GM21717 (cell line): ENCODE measurements around the gene WTIP.
"Not testable (repeated sequence)": the region's sequence is repeated elsewhere in the genome, so short reads cannot be mapped to it uniquely, and the experiment has no call there.

Source experiments
- ATAC-seq: cut with Tn5 transposase; IDR thresholded peaks from one replicate; pipeline ENCODE4 v1.9.1; 2021; ENCODE audit warnings: mild to moderate bottlenecking, moderate library complexity; ENCODE audit not compliant: unreplicated experiment

Gene WTIP

GRCh38 chr19:34480971-34481841 lies at the start of gene WTIP:
TSS of gene WTIP (plus strand) at chr19:34481758. CDS start at chr19:34481975, 217 bp downstream.
- no peak for ATAC-seq

DNA sequence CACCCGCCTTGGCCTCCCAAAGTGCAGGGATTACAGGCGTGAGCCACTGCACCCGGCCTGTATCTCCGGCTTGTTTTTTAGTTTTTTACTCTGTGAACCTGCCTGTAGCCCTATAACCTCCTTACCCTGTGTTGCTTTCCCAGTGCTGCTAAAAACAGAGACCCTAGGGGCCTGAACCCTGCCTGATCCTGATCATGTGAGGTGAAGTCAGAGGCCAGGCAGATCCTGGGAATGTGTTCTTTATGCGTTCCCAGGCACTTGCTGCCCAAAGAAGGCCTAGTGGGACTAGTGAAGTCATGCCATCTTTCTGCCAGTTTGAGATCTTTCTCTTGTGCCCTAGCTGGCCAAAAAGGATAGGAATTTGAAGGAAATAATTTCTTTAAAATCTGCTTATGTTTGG lies 48.8 kb upstream of the WTIP start:
- ATAC-seq = no peak

GRCh38 chr19:34436716-34437115 lies 44.8 kb upstream of the WTIP start:
- no peak for ATAC-seq

- ATAC-seq = no peak
Measured at GRCh38 chr19:34448191-34448590, 33.4 kb upstream of the WTIP start.

DNA sequence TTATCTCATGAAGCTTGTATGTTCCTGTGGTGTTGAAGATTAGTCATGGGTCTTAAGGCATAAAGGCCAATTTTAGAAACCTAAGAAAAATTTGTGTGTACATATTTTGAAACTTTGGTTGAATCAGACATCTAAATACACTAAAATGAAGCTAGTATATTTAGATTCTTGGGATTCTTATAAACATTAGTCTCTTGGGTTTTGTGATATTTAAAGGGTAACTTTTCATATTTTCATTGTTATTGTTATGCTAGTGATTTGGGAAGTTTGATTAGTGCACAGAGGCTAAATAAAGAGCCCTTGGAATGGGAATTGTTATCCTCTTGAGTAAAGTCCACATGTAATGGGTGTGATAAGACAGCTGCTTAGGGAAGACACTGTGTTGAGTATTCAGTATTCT lies 28.8 kb upstream of the WTIP start:
- ATAC-seq = no peak

- no peak for ATAC-seq
Measured at GRCh38 chr19:34454091-34454490, 27.5 kb upstream of the WTIP start.

DNA sequence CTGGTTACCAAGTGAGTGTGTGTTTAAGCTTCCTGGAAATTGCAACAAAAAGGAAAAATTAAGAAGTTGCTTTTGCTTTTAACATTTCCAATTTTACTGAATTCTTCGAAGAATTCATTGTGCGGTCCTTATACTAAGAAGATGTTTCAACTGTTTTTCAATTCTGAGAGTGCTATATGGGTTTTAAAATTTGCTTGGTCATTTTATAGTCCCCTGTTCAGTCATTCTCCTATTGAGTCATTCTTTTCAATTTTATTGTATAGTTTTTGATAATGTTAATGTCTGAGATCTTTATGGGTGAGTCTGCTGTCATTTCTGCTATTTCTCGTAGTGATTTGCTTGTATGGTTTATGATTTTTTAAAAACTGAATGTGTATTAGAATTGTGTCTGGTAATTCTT lies 26.9 kb upstream of the WTIP start:
- ATAC-seq = no peak

DNA sequence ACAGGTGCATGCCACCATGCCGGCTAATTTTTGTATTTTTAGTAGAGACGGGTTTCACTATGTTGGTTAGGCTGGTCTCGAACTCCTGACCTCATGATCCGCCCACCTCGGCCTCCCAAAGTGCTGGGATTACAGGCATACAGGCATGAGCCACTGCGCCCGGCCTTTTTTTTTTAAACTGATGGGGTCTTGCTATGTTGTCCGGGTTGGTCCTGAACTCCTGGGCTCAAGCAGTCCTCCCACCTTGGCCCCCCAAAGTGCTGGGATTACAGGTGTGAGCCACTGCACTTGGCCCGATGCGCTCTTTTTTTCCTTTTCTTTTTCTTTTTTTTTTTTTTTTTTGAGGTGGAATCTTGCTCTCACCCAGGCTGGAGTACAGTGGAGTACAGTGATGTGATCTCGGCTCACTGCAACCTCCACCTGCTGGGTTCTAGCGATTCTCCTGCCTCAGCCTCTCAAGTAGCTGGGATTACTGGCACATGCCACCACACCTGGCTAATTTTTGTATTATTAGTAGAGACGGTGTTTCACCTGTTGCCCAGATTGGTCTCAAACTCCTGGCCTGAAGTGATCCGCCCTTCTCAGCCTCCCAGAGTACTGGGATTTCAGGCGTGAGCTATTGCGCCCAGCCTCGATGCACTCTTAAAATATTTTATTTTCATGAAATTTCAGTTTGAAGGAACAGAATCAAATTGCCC lies 25.6 kb upstream of the WTIP start:
- ATAC-seq = not testable (repeated sequence)

DNA sequence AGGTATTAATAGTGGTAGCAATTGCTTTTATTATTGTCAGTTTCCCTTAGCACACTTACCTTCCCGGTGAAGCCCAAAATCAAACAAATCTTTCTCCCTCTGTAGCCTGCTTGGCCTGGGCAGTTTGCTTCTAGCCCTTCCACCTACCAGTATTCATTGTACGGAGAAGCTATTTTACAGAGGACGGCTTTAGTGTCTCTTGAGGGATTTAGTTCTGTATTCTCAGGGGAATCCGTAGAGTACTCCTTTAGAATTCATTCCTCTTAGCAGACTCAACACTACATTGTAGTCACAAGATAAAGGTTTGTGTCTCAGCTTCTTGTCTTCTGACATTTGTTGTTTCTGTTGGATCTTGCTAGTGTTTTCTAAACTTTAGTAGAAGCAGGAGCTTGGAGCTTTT lies 24.1 kb upstream of the WTIP start:
- ATAC-seq = no peak

DNA sequence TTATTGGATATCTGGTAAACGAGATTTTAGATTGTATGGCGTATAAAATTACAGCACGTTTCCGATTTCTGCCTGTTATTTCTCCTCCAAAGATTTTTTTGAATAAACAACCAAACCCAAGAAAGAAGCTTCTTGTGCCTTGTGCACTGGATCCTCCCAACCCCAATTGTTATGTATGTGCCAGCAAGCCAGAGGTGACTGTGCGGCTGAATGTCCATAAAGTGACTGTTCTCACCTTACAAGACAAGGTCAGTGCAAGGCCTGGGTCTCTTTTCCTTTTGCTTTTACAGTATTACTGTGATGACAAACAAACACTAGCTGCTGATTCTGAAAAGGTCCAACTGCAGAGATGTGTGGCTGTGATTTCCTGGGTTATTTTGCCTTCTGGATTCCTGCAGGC lies 22.9 kb upstream of the WTIP start:
- ATAC-seq = no peak

DNA sequence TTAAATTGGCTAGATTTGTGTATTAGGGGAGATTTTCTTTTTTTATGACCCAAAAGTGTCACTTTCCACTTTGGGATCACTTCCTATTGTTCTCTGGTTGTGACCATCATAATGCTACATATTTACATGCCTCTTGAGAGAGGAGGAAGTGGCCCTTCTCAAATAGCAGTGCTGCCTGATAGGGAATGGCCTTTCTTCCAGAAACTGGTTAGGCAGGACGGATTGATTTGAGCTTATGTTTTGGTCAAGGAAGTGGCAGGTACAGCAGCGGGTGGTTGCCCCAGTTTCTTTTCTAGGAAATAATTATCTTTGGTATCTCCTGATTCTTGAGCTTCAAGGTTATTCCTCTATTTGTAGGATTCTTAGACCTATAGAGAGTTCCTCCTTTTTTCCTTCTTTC lies 21.9 kb upstream of the WTIP start:
- ATAC-seq = no peak

- no peak for ATAC-seq
Measured at GRCh38 chr19:34461375-34462100, 20.0 kb upstream of the WTIP start.

- ATAC-seq = not testable (repeated sequence)
Measured at GRCh38 chr19:34464785-34465184, 16.8 kb upstream of the WTIP start.

GRCh38 chr19:34468409-34468808 lies 13.1 kb upstream of the WTIP start:
- ATAC-seq = no peak

GRCh38 chr19:34469026-34469425 lies 12.5 kb upstream of the WTIP start:
- not testable (repeated sequence) for ATAC-seq

- ATAC-seq = no peak
Measured at GRCh38 chr19:34471906-34472700, 9.5 kb upstream of the WTIP start.

DNA sequence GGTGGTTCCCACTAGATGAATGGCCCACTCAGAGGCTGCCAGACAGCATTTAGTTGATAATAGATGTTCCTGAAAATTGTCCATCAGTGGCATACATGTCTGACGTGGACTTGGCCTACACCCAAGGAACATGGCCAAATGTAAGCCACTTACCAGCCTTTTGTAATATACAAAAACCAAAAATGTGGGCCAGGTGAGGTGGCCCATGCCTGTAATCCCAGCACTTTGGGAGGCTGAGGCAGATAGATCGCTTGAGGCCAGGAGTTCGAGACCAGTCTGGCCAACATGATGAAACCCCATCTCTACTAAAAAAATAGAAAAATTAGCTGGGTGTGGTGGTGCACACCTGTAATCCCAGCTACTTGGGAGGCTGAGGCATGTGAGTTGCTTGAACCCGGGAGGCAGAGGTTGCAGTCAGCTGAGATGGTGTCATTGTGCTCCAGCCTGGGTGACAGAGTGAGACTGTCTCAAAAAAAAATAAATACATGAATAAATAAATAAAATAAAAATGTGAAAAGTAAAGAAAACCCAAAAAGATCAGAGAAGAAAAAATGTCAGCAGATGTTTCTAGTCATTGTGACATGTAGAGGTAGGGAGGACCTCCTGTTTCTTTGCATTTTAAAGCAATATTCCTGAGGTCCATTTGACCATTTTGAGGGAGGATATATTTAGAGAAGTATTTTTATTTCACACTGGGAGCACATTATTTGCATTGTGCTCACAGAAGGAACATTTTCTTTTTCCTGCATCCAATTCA lies 7.1 kb upstream of the WTIP start:
- ATAC-seq = no peak

- ATAC-seq = no peak
Measured at GRCh38 chr19:34475026-34475974, 6.3 kb upstream of the WTIP start.
